CD4-positive, alpha-beta T cell treated with Interleukin-10 for 1 hour (primary cell): ENCODE results near the gene SNED1.

Experiments used
- DNase-seq: peaks from one replicate; pipeline ENCODE4 v3.0.0-alpha.2; 2020

The SNED1 gene

GRCh38 chr2:240992572-240993291 is 5.7 kb upstream of the SNED1 start:
- DNase-seq: no peak

DNA sequence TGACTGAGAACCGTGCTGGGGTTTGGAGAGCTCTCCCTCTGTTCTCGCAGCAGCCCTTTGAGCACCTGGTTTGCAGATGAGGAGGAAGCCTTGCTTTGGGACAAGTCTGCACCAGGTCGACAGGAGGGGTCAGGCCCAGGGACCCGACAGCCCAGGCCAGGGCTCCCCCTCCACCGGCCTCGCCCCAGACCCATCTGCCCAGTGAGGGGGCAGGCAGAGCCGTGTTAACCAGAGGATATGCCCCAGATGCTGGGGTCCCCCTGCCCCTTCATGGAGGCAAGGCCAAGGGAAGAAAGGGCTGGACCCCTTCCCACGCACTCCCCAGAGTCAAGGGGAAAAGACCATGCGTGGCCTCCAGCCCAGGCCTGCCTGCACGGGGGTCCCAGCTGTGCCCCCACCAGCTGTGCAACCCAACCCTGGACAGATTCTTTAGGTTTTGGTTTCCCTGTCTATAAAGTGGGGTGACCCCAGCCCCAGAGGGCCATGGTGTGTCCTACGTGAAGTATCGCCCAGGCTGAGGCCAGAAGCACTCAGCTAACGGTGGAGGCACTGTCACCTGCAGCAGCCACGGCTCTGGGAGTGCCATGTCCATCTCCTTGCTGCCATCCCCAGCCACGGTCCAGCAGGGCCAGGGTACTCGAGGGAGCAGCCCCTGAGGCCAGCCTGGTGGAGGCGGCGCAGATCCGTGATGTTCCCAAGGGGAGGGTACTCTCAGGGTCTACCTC is 4.8 kb upstream of the SNED1 start:
- DNase-seq: no peak

DNA sequence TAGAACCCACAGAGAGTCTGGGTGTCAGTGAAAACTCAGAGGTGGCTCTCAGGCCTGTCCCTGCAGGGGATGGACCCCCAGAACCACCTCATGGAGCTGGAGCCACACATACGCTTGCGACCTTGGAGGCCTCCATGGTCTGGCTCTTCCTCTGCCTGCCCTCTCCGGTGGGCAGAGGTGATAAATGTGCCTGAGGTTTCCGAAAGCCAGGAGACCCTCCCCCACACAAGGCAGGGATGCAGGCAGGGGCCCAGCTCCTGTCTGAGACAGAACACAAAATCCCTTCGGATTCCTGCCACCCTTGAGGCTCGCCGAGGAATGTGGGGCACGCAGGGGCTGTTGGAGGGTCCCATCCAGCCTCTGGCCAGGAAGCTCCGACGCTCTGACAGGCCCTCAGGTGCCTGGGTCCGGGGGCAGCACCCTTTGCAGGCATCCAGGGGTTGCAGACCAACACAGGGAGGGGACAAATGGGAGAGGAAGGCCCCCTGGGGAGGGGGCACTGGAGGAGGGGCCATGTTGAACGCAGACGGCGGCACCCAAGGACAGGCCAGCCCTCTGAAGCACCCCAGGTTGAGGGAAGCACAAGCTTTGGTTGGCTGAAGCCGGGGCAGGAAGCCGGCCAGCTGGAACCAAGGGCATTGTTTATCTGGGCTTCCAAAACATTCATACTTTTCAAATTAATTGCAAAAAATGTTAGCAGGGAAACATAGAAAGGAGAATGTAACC is 4.1 kb upstream of the SNED1 start:
- no peak for DNase-seq

- no peak for DNase-seq
Measured at GRCh38 chr2:240995041-240996021, 3.1 kb upstream of the SNED1 start.

DNA sequence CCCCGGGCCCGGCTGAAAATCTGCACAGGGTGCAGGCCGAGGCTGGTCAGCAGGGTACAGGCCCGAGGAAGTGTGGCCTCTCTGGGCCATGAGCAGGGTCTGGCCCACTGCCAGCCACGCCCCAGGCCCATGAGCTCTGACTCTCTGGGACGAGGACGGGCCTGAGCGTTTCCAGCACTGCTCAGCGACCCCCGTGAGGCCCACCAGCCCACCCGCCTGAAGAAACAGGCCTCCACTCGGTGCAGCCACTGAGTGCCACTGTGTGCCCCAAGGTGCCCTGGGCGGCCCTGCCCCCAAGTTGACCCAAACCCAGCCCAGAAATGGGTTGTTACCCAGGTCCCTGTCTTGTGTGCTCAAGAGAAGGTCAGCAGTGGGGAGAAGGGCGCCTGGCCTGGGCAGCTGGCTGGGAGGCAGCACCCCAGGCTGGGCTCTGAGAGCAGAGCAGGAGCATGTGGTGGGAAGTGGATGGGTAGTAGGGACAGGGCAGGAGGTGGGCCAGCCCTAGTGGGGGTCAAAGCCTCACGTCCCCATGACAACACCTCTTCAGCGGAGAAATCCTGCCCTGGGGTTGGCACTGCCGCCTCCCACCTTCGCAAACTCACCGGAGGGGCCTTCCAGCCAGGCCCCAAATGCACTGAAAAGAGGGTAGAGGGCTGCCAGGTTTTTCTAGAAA is 2.1 kb upstream of the SNED1 start:
- no peak for DNase-seq

DNA sequence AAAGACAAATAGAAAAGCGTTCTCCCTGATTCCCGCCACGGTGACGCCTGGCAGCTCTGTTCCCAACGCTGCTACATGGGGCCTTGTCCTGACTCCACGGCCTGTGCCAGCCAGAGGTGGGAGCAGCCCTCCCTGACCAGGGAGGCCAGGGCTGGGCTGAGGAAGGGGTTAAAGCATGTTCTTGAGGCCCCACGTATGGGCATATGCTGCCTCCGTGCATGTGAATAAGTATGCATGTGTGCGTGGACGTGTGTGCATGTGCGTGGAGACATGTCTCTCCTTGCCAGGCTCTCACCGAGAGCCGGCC is 1.6 kb upstream of the SNED1 start:
- DNase-seq: no peak

DNA sequence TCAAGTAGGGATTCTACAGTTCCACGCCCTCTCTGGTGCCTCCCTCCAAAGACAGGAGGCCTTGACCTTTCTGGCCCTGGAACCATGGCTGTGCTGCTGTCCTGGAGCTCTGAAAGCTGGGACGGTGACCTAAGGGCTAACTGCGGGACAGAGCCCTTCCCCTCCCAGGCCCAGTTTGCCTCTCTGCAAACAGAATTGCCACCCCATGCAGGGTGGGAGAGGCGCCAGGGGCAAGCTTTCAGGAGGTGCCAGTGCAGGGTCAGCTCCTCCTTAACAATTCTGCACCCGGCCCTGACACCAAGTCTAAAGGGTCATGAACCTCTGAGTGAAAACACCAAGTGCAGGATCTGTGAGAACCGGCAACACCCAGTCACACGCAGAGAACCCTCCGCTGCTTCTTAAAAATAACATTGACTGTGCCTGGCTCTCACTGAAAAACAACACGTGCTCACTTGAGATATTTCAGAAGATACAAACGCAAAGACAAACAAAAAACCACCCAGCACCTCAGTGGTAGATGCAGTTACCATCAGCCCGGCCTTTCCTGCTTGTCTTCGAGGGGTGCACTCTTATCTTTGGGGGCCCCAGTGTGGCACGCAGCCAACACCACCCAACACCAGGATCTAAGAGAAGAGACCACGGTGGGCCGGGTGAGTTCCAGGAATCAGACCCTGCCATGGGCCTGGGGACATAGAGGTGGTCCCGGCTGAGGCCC is 1.1 kb upstream of the SNED1 start:
- DNase-seq: no peak

- no peak for DNase-seq
Measured at GRCh38 chr2:240998706-240998994, 232 bp downstream of the SNED1 start.

- DNase-seq: no peak
Measured at GRCh38 chr2:240998995-240999791, 775 bp downstream of the SNED1 start.

GRCh38 chr2:240999873-241000541 is 1.6 kb downstream of the SNED1 start:
- DNase-seq: no peak

DNA sequence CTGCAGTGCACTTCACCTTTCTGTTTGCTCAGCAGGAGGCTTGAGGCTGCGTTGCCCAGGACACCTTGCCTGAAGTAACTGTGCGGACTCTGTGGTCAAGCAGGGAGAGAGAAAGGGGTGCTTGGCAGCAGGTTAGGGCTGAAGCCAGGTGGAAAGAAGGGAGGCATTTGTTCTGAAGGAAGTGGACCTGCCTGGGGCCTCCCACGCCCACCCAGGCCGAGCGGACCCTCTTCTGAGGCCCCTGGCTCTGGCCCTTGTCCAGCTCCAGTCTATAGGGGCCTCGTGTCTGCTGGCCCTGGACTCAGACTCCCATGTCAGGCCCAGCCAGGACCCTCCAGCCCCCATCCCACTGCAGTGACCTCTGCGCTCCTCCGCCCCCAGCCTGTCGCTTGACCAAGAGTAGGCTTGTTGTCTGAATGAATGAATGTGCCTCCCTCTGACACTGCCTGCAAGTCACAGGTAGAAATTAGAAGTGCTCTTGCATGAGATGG is 2.5 kb downstream of the SNED1 start:
- DNase-seq: no peak

- no peak for DNase-seq
Measured at GRCh38 chr2:241001413-241002274, 3.2 kb downstream of the SNED1 start.

DNA sequence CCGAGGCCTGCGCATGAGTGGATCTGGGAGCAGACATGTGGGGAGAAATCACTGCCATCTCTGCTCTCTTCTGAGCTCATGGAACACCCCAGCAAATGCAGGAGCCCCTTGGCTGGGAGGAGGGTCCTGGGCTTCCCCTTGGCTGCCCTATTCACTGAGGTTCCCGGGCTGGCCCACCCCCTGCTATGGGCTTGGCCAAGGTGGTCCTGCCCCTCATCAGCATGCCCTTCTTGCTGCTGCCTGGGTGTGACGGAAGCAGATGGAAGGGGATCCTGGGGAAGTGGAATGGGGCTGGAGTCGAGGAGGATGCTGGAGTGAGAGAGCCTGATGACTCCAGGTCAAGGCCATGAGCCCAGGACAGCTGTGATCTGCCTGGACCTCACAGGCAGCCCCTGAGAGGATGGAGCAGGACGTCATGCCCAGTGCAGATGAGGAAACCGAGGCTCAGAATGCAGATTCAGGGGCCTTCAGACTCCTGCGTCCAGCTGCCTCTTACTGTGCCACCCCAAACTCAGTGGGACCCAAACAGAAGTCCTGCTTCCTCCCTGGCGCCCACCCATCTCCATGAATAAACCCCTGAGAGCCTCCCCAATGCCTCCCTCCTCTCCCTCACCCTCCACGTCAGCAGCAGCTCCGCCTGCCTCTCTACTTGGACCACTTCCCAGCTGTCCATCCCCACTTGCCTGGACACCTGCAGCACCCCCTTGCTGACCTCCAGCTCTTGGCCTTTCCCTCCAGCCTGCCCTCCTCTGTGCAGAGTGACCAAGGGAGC is 4.0 kb downstream of the SNED1 start:
- no peak for DNase-seq

- DNase-seq: no peak
Measured at GRCh38 chr2:241003047-241003360, 4.6 kb downstream of the SNED1 start.

DNA sequence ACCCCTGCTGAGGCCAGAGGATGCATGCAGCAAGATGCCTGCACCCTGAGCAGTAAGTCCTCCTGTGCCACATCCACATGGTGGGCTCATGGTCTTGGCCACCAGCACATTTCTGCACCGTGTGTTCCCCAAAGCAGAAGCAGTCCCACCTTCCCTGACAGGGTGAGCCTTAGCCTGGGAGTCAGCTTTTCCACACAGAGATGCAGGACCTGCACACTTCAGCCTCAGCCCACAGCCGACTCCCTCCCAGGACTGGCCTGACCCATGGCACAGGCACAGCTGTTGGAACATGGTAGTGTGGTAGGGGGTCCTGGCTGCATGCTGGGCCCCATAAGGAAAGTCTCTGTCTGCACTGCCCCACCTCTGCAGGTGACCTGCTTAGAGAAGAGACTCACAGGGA is 5.0 kb downstream of the SNED1 start:
- DNase-seq: no peak

GRCh38 chr2:241003830-241004564 is 5.6 kb downstream of the SNED1 start:
- no peak for DNase-seq

GRCh38 chr2:241005569-241005968 is 7.2 kb downstream of the SNED1 start:
- no peak for DNase-seq

DNA sequence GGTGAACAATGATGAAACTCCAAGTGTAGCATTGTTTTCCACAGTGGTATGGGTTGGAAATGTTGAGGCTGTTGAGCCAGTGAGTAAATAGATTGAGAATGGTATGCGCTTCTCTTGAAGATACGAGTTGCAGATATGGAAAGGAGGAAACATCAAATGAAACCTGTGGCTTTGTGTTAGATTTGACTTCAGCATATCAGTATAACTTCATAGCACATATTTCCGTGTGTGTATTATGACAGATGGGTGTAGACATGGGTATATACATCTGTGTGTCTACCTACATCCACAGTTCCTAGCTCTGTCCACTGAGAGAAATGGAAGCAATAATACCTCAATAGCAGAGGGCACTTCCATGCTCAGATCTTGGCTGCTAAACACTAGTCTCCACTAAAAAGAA is 8.0 kb downstream of the SNED1 start:
- DNase-seq: no peak
